ENCODE measurements around the gene SDK2.

SDK2 gene

DNA sequence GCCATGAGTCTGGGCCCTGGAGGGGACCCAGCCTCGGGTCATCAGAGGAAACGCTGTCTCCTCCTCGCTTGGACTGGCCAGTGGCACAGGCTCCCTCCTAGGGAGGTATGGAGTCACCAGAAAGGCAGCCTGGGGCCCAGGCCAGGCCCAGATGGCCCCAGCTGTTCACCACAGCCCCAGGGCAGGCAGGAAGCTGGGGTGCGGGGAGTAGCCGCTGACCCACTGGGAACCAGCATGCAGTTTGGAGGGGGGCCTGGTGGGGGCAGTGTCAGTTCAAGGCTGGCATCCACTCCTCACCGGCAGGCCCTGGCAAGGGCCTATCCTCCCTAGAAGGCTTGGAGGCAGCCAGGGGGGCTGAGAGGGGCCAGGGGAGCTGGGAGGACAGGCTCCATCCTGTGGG, 48.8 kb downstream of the SDK2 start:
- TF ChIP-seq TAF1 (IDR thresholded peaks at IDR 0.05; ENCODE audit: borderline replicate concordance, insufficient read depth, low read length) = no peak
- no peak for TF ChIP-seq POLR2AphosphoS5 (IDR thresholded peaks at IDR 0.05; ENCODE audit: low read depth, low read length)
- TF ChIP-seq SIN3A (IDR thresholded peaks at IDR 0.05; ENCODE audit: borderline replicate concordance, insufficient read depth, low read length) = no peak
- peak; percentile 34 for TF ChIP-seq FOXP2 (optimal IDR thresholded peaks at IDR 0.05; ENCODE audit: borderline replicate concordance, extremely low read depth, extremely low read length, insufficient read depth)
- TF ChIP-seq, protein P1, sequence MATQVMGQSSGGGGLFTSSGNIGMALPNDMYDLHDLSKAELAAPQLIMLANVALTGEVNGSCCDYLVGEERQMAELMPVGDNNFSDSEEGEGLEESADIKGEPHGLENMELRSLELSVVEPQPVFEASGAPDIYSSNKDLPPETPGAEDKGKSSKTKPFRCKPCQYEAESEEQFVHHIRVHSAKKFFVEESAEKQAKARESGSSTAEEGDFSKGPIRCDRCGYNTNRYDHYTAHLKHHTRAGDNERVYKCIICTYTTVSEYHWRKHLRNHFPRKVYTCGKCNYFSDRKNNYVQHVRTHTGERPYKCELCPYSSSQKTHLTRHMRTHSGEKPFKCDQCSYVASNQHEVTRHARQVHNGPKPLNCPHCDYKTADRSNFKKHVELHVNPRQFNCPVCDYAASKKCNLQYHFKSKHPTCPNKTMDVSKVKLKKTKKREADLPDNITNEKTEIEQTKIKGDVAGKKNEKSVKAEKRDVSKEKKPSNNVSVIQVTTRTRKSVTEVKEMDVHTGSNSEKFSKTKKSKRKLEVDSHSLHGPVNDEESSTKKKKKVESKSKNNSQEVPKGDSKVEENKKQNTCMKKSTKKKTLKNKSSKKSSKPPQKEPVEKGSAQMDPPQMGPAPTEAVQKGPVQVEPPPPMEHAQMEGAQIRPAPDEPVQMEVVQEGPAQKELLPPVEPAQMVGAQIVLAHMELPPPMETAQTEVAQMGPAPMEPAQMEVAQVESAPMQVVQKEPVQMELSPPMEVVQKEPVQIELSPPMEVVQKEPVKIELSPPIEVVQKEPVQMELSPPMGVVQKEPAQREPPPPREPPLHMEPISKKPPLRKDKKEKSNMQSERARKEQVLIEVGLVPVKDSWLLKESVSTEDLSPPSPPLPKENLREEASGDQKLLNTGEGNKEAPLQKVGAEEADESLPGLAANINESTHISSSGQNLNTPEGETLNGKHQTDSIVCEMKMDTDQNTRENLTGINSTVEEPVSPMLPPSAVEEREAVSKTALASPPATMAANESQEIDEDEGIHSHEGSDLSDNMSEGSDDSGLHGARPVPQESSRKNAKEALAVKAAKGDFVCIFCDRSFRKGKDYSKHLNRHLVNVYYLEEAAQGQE (IDR thresholded peaks at IDR 0.05; ENCODE audit: insufficient read depth in 1 of 2, low read depth in 2 of 2, low read length in 2 of 2) = no peak

DNA sequence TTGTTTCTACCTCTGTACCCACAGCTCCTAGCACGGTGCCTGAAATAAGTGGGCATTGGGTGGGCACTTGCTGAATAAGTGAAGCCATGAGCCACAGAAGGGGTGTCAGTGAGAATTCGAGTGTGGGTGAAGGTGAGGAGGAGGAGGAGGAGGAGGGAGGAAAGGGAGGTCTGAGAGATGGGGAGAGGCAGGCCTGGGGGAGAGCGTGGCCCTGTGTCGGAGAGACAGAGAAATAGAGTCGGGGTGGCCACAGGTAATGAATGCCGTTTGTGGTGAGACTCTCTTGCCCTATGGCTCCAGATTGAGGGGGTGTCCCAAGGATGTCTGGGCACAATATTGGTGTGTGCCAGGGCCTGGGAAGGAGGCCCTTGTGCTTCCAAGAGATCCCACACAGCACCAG, 49.2 kb downstream of the SDK2 start:
- TF ChIP-seq POLR2AphosphoS5 (IDR thresholded peaks at IDR 0.05; ENCODE audit: low read depth, low read length) = no peak
- TF ChIP-seq TAF1 (IDR thresholded peaks at IDR 0.05; ENCODE audit: borderline replicate concordance, insufficient read depth, low read length) = no peak
- no peak for TF ChIP-seq FOXP2 (optimal IDR thresholded peaks at IDR 0.05; ENCODE audit: borderline replicate concordance, extremely low read depth, extremely low read length, insufficient read depth)
- TF ChIP-seq, protein P1 (IDR thresholded peaks at IDR 0.05; ENCODE audit: insufficient read depth in 1 of 2, low read depth in 2 of 2, low read length in 2 of 2) = no peak
- no peak for TF ChIP-seq SIN3A (IDR thresholded peaks at IDR 0.05; ENCODE audit: borderline replicate concordance, insufficient read depth, low read length)

DNA sequence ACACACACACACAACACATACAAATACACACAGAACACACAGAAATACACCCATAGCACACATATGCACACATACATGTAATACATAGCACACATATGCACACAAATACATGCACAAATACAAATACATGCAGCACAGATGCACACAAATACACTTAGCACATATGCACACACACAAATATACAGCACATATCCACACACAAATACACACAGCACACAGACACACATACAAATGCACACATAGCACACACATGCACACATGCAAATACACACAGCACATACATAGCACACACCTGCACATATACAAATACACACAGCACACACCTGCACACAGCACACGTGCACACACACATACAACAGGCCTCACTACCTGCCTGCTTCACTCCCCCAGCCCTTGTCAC, 49.6 kb downstream of the SDK2 start:
- TF ChIP-seq FOXP2 (optimal IDR thresholded peaks at IDR 0.05; ENCODE audit: borderline replicate concordance, extremely low read depth, extremely low read length, insufficient read depth) (no peak), POLR2AphosphoS5 (IDR thresholded peaks at IDR 0.05; ENCODE audit: low read depth, low read length) (no peak), SIN3A (IDR thresholded peaks at IDR 0.05; ENCODE audit: borderline replicate concordance, insufficient read depth, low read length) (no peak), TAF1 (IDR thresholded peaks at IDR 0.05; ENCODE audit: borderline replicate concordance, insufficient read depth, low read length) (no peak)
- TF ChIP-seq, protein P1 (IDR thresholded peaks at IDR 0.05; ENCODE audit: insufficient read depth in 1 of 2, low read depth in 2 of 2, low read length in 2 of 2) = no peak

- no peak for TF ChIP-seq FOXP2 (optimal IDR thresholded peaks at IDR 0.05; ENCODE audit: borderline replicate concordance, extremely low read depth, extremely low read length, insufficient read depth)
- TF ChIP-seq, protein P1 (IDR thresholded peaks at IDR 0.05; ENCODE audit: insufficient read depth in 1 of 2, low read depth in 2 of 2, low read length in 2 of 2) = peak; percentile 63 to 82
Observed at GRCh38 chr17:73594025-73594424, 50.2 kb downstream of the SDK2 start.

GRCh38 chr17:73593249-73593965, 50.8 kb downstream of the SDK2 start:
- TF ChIP-seq FOXP2 (optimal IDR thresholded peaks at IDR 0.05; ENCODE audit: borderline replicate concordance, extremely low read depth, extremely low read length, insufficient read depth) (no peak), SIN3A (IDR thresholded peaks at IDR 0.05; ENCODE audit: borderline replicate concordance, insufficient read depth, low read length) (no peak), TAF1 (IDR thresholded peaks at IDR 0.05; ENCODE audit: borderline replicate concordance, insufficient read depth, low read length) (no peak), POLR2AphosphoS5 (IDR thresholded peaks at IDR 0.05; ENCODE audit: low read depth, low read length) (no peak)
- TF ChIP-seq, protein P1 (IDR thresholded peaks at IDR 0.05; ENCODE audit: insufficient read depth in 1 of 2, low read depth in 2 of 2, low read length in 2 of 2) = no peak
